WTC11 (cell line): Measurements from ENCODE around the gene ATXN10. TPM values are rescaled to one million over a fixed set of nuclear protein-coding genes. Genes with fewer than 3 reads are reported as not detected.

Source experiments
- ATAC-seq: fragments of 200-7000 bp; cut with Tn5 transposase; 2 replicates; pipeline ENCODE4 v1.10.0; 2021; ENCODE audit warnings: mild to moderate bottlenecking, moderate library complexity
- CTCF ChIA-PET: fragments of 300-600 bp; sonication (Branson Sonifier 250); formaldehyde crosslinking; loops from one replicate; lab custom pipeline; 2021; ENCODE audit warnings: antibody characterized with exemption; lab: Charles Lee
- POLR2A ChIA-PET: fragments of 350-600 bp; sonication (Branson Sonifier 250); formaldehyde crosslinking; loops from one replicate; lab custom pipeline; 2021; ENCODE audit warnings: antibody characterized with exemption; lab: Charles Lee
- DNase-seq: peaks from one replicate; pipeline ENCODE4 v3.0.0; 2021; ENCODE audit warnings: low spot score
- H3K27ac Mint-ChIP-seq: 2 replicates; pipeline ENCODE4 v1.8.0; 2021; ENCODE audit warnings: mixed read lengths
- H3K27me3 Mint-ChIP-seq: 2 replicates; pipeline ENCODE4 v1.8.0; 2021; ENCODE audit warnings: low read depth, mild to moderate bottlenecking, moderate library complexity, mixed read lengths
- H3K36me3 Mint-ChIP-seq: 2 replicates; pipeline ENCODE4 v1.8.0; 2021; ENCODE audit warnings: mixed read lengths
- H3K4me1 Mint-ChIP-seq: 2 replicates; pipeline ENCODE4 v1.8.0; 2022; ENCODE audit warnings: mixed read lengths
- H3K4me3 Mint-ChIP-seq: 2 replicates; pipeline ENCODE4 v1.8.0; 2021; ENCODE audit warnings: mild to moderate bottlenecking, moderate library complexity, mixed read lengths
- H3K9me3 Mint-ChIP-seq: 2 replicates; pipeline ENCODE4 v1.8.0; 2021; ENCODE audit warnings: mixed read lengths
- ATF6 ChIP-seq: sonication (generic); formaldehyde crosslinking; IDR thresholded peaks from 2 replicates; pipeline ENCODE4 v1.8.1; 2023; ENCODE audit warnings: mild to moderate bottlenecking, missing genetic modification reagents
- CREB1 ChIP-seq: sonication (generic); formaldehyde crosslinking; IDR thresholded peaks from 2 replicates; pipeline ENCODE4 v1.8.0; 2023; ENCODE audit warnings: mild to moderate bottlenecking, missing genetic modification reagents
- E2F4 ChIP-seq: sonication (generic); formaldehyde crosslinking; IDR thresholded peaks from 2 replicates; pipeline ENCODE4 v1.8.1; 2022; ENCODE audit warnings: low read depth, mild to moderate bottlenecking, moderate library complexity, missing genetic modification reagents, borderline replicate concordance
- GTF2I ChIP-seq: fragments of 250-450 bp; sonication (Bioruptor Pico); conservative IDR thresholded peaks from 2 replicates; pipeline ENCODE4 v1.4.0; 2021; ENCODE audit warnings: mild to moderate bottlenecking
- IRF1 ChIP-seq: sonication (generic); formaldehyde crosslinking; IDR thresholded peaks from 2 replicates; pipeline ENCODE4 v1.8.0; 2023; ENCODE audit warnings: missing genetic modification reagents
- JUN ChIP-seq: sonication (generic); formaldehyde crosslinking; IDR thresholded peaks from 2 replicates; pipeline ENCODE4 v1.8.0; 2023; ENCODE audit warnings: mild to moderate bottlenecking, missing genetic modification reagents
- KAT7 ChIP-seq: sonication (generic); formaldehyde crosslinking; IDR thresholded peaks from 2 replicates; pipeline ENCODE4 v1.8.1; 2023; ENCODE audit warnings: missing genetic modification reagents, mild to moderate bottlenecking, borderline replicate concordance
- OVOL2 ChIP-seq: fragments of 250-450 bp; sonication (Bioruptor Pico); IDR thresholded peaks from 2 replicates; pipeline ENCODE4 v1.9.0; 2021; ENCODE audit warnings: mild to moderate bottlenecking, borderline replicate concordance
- SOX15 ChIP-seq: fragments of 250-450 bp; sonication (Bioruptor Pico); IDR thresholded peaks from 2 replicates; pipeline ENCODE4 v1.9.0; 2021; ENCODE audit warnings: mild to moderate bottlenecking
- ZNF121 ChIP-seq: sonication (generic); formaldehyde crosslinking; IDR thresholded peaks from 2 replicates; pipeline ENCODE4 v1.8.0; 2023; ENCODE audit warnings: missing genetic modification reagents
- ZNF532 ChIP-seq: fragments of 250-450 bp; sonication (Bioruptor Pico); IDR thresholded peaks from 2 replicates; pipeline ENCODE4 v1.9.0; 2021; ENCODE audit warnings: mild to moderate bottlenecking, borderline replicate concordance
- total RNA-seq: library from RNA; stranded (reverse); gene quantifications from 3 replicates; pipeline ENCODE4 v1.2.3, GENCODE V29; 2021
- TF ChIP-seq, protein P1 (sequence below): fragments of 200-600 bp; IDR thresholded peaks from 2 replicates; pipeline ENCODE4 v1.8.0; 2022; ENCODE audit warnings: antibody characterized with exemption
- TF ChIP-seq, protein P2 (sequence below): fragments of 250-450 bp; sonication (Bioruptor Pico); IDR thresholded peaks from 2 replicates; pipeline ENCODE4 v2.1.2; 2022; ENCODE audit warnings: mild to moderate bottlenecking, moderate library complexity
- TF ChIP-seq, protein P3 (sequence below): sonication (generic); formaldehyde crosslinking; IDR thresholded peaks from 2 replicates; pipeline ENCODE4 v1.8.0; 2022; ENCODE audit warnings: mild to moderate bottlenecking, missing genetic modification reagents
- TF ChIP-seq, protein P4 (sequence below): fragments of 250-450 bp; sonication (Bioruptor Pico); IDR thresholded peaks from 2 replicates; pipeline ENCODE4 v1.9.0; 2021; ENCODE audit warnings: mild to moderate bottlenecking
- TF ChIP-seq, protein P5 (sequence below): sonication (generic); formaldehyde crosslinking; IDR thresholded peaks from 2 replicates; pipeline ENCODE4 v1.8.1; 2022; ENCODE audit warnings: low read depth, missing genetic modification reagents, borderline replicate concordance

ATXN10 gene
- total RNA-seq, 1 experiment from 2014 or later, result 185 TPM

- CTCF ChIA-PET, result interaction anchor here (1.7 kb wide), 1 partner anchor 26 kb away, joined by 8 read pairs; no protein-coding TSS in a partner anchor
Measured at GRCh38 chr22:45838305-45838887, 166.8 kb downstream of the ATXN10 start.

GRCh38 chr22:45840483-45840882, 168.8 kb downstream of the ATXN10 start:
- no peaks in the 10 kb centered on the region for H3K36me3 Mint-ChIP-seq
- ATAC-seq (no peak), DNase-seq (no peak)
- no peak overlapping the region; the same call in 1 of the 2 replicates for H3K27ac Mint-ChIP-seq
- H3K4me3 Mint-ChIP-seq, result no peak overlapping the region
- peaks cover 36% of the 10 kb centered on the region for H3K4me1 Mint-ChIP-seq
- H3K9me3 Mint-ChIP-seq, result no peaks in the 10 kb centered on the region
- CTCF ChIA-PET, result interaction anchor here (1.0 kb wide), 1 partner anchor 8 kb away, joined by 3 read pairs; no protein-coding TSS in a partner anchor
- no peaks in the 10 kb centered on the region for H3K27me3 Mint-ChIP-seq
- POLR2A ChIA-PET, result no interaction called here
- TF ChIP-seq, protein P1, sequence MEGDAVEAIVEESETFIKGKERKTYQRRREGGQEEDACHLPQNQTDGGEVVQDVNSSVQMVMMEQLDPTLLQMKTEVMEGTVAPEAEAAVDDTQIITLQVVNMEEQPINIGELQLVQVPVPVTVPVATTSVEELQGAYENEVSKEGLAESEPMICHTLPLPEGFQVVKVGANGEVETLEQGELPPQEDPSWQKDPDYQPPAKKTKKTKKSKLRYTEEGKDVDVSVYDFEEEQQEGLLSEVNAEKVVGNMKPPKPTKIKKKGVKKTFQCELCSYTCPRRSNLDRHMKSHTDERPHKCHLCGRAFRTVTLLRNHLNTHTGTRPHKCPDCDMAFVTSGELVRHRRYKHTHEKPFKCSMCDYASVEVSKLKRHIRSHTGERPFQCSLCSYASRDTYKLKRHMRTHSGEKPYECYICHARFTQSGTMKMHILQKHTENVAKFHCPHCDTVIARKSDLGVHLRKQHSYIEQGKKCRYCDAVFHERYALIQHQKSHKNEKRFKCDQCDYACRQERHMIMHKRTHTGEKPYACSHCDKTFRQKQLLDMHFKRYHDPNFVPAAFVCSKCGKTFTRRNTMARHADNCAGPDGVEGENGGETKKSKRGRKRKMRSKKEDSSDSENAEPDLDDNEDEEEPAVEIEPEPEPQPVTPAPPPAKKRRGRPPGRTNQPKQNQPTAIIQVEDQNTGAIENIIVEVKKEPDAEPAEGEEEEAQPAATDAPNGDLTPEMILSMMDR, result no peak
- TF ChIP-seq, protein P2, sequence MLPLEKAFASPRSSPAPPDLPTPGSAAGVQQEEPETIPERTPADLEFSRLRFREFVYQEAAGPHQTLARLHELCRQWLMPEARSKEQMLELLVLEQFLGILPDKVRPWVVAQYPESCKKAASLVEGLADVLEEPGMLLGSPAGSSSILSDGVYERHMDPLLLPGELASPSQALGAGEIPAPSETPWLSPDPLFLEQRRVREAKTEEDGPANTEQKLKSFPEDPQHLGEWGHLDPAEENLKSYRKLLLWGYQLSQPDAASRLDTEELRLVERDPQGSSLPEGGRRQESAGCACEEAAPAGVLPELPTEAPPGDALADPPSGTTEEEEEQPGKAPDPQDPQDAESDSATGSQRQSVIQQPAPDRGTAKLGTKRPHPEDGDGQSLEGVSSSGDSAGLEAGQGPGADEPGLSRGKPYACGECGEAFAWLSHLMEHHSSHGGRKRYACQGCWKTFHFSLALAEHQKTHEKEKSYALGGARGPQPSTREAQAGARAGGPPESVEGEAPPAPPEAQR (CRISPR knock-in tag), result no peak
- no peak for TF ChIP-seq GTF2I (CRISPR knock-in tag)
- TF ChIP-seq IRF1 (CRISPR knock-in tag), result no peak
- TF ChIP-seq, protein P3, sequence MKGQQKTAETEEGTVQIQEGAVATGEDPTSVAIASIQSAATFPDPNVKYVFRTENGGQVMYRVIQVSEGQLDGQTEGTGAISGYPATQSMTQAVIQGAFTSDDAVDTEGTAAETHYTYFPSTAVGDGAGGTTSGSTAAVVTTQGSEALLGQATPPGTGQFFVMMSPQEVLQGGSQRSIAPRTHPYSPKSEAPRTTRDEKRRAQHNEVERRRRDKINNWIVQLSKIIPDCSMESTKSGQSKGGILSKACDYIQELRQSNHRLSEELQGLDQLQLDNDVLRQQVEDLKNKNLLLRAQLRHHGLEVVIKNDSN (CRISPR knock-in tag), result no peak
- no peak for TF ChIP-seq JUN (CRISPR knock-in tag)
- no peak for TF ChIP-seq E2F4 (CRISPR knock-in tag)
- no peak for TF ChIP-seq ZNF532 (CRISPR knock-in tag)
- no peak for TF ChIP-seq SOX15
- TF ChIP-seq, protein P4, sequence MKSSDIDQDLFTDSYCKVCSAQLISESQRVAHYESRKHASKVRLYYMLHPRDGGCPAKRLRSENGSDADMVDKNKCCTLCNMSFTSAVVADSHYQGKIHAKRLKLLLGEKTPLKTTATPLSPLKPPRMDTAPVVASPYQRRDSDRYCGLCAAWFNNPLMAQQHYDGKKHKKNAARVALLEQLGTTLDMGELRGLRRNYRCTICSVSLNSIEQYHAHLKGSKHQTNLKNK (CRISPR knock-in tag), result no peak

More at GRCh38 chr22:45838305-45838887, 166.8 kb downstream of the ATXN10 start:
- Mint-ChIP-seq H3K36me3 (no peaks in the 10 kb centered on the region), H3K4me3 (no peak overlapping the region), H3K4me1 (peaks cover 16% of the 10 kb centered on the region), H3K9me3 (no peaks in the 10 kb centered on the region), H3K27ac (0 out of 2 replicates have a peak overlapping the region, but pooled peaks have one; percentile 39), H3K27me3 (no peaks in the 10 kb centered on the region)
- ATAC-seq (no peak), DNase-seq (no peak)
- TF ChIP-seq CREB1 (CRISPR knock-in tag), result no peak
- TF ChIP-seq, protein P3 (CRISPR knock-in tag), result no peak
- TF ChIP-seq OVOL2 (CRISPR knock-in tag), result no peak
- TF ChIP-seq ZNF121, result no peak
- no peak for TF ChIP-seq ATF6 (CRISPR knock-in tag)
- TF ChIP-seq KAT7 (CRISPR knock-in tag), result no peak
- TF ChIP-seq, protein P5, sequence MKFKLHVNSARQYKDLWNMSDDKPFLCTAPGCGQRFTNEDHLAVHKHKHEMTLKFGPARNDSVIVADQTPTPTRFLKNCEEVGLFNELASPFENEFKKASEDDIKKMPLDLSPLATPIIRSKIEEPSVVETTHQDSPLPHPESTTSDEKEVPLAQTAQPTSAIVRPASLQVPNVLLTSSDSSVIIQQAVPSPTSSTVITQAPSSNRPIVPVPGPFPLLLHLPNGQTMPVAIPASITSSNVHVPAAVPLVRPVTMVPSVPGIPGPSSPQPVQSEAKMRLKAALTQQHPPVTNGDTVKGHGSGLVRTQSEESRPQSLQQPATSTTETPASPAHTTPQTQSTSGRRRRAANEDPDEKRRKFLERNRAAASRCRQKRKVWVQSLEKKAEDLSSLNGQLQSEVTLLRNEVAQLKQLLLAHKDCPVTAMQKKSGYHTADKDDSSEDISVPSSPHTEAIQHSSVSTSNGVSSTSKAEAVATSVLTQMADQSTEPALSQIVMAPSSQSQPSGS (CRISPR knock-in tag), result no peak
- POLR2A ChIA-PET, result interaction anchor here (0.6 kb wide), 1 partner anchor 26 kb away, joined by 3 read pairs; no protein-coding TSS in a partner anchor
